ENCODE measurements around the gene ATAD5. TPM values are rescaled to one million over a fixed set of nuclear protein-coding genes. Genes with fewer than 3 reads are reported as not detected.

Gene ATAD5
- total and polyA plus RNA-seq, 2 of the 13 experiments (the other 11 are each of a cell fraction or from before 2014, with no cell fraction given), result 1.8 to 10.7 TPM

GRCh38 chr17:30809867-30810266 lies 21.9 kb upstream of the ATAD5 start:
- Histone ChIP-seq H4K20me1 (ENCODE audit: insufficient read depth, low read length) (no peaks in the 10 kb centered on the region), H3K36me3 (replicated peaks in 1 of 2; ENCODE audit: control insufficient read depth in 1 of 2, insufficient read depth in 2 of 2, low read length in 2 of 2) (peaks cover 0 to 10% of the 10 kb centered on the region in 2 experiments; a peak in 2 of 5 replicates), H3K4me2 (ENCODE audit: low read depth, low read length) (no peak overlapping the region), H3K4me1 (ENCODE audit: insufficient read depth, low read length) (no peaks in the 10 kb centered on the region), H3K9ac (ENCODE audit: insufficient read depth, low read depth, low read length) (no peak overlapping the region), H3K4me3 (replicated peaks in 1 of 3; ENCODE audit: insufficient read depth in 1 of 3, low read depth in 2 of 3, low read length in 3 of 3) (no peak overlapping the region), H2AFZ (ENCODE audit: low read length) (no peak overlapping the region), H3K9me3 (ENCODE audit: low read length) (no peaks in the 10 kb centered on the region), H3K27ac (ENCODE audit: extremely low read length, insufficient read depth, low read length) (no peak overlapping the region), H3K79me2 (ENCODE audit: insufficient read depth, low read length) (no peaks in the 10 kb centered on the region), H3K27me3 (ENCODE audit: control insufficient read depth in 1 of 2, insufficient read depth in 2 of 2, low read length in 2 of 2) (no peaks in the 10 kb centered on the region)
- ChIA-PET POLR2A (no interaction called here), CTCF (ENCODE audit: low intra/inter-chr PET ratio, low total read pairs) (no interaction called here)
- ATAC-seq (no peak), DNase-seq (ENCODE audit: low spot score) (no peak), FAIRE-seq (no peak)
- no TSS peak for BruUV-seq (replicated peaks)
- TF ChIP-seq MAFK (conservative IDR thresholded peaks at IDR 0.05 in 1 of 2, IDR thresholded peaks at IDR 0.05 in 1 of 2; ENCODE audit: low read length in 2 of 2), result no peak
- TF ChIP-seq E2F2 (CRISPR knock-in tag; IDR thresholded peaks at IDR 0.05; ENCODE audit: borderline replicate concordance), result no peak
- TF ChIP-seq HOXA3 (CRISPR knock-in tag; IDR thresholded peaks at IDR 0.05), result no peak
- no peak for TF ChIP-seq PHF5A (CRISPR knock-in tag; IDR thresholded peaks at IDR 0.05; ENCODE audit: low read depth, unreplicated experiment)
- no peak for TF ChIP-seq CENPX (CRISPR knock-in tag; IDR thresholded peaks at IDR 0.05)
- TF ChIP-seq IRF1 (CRISPR knock-in tag; IDR thresholded peaks at IDR 0.05; ENCODE audit: low read depth), result no peak
- TF ChIP-seq MZF1 (CRISPR knock-in tag; IDR thresholded peaks at IDR 0.05; ENCODE audit: borderline replicate concordance), result no peak
- 100% methylated on average over 6 of the region's 6 CpGs for WGBS (ENCODE audit: low lambda C conversion rate)
- in situ Hi-C loops (cut with HindIII; ENCODE audit: extremely low pct_ligation_motif_present, low pct_unique_long_range_greater_than_20kb), result no loop called here
- intact Hi-C loops (cut with micrococcal nuclease; ENCODE audit: unreplicated experiment), result no loop called here

All from HepG2 (cell line).